GM12878 (cell line): Measurements from ENCODE around the gene PCNX4. TPM values are rescaled to one million over a fixed set of nuclear protein-coding genes. Genes with fewer than 3 reads are reported as not detected.

ENCODE experiments used
- ATF2 ChIP-seq: IDR thresholded peaks from 2 replicates; pipeline ENCODE4 v1.6.1; 2012; ENCODE audit warnings: low read length, inconsistent platforms
- ATF7 ChIP-seq: fragments of 450-650 bp; IDR thresholded peaks from 2 replicates; pipeline ENCODE4 v1.6.1; 2016; ENCODE audit warnings: low read depth, mild to moderate bottlenecking
- BRCA1 ChIP-seq: IDR thresholded peaks from 2 replicates; pipeline ENCODE4 v1.6.1; 2011; ENCODE audit warnings: low read depth, low read length, improper control_type of control experiment
- CBX5 ChIP-seq: sonication (generic); IDR thresholded peaks from 2 replicates; pipeline ENCODE4 v1.6.1; 2016; ENCODE audit warnings: low read depth, moderate library complexity, mild to moderate bottlenecking, inconsistent platforms
- CREM ChIP-seq: IDR thresholded peaks from 2 replicates; pipeline ENCODE4 v1.6.1; 2014; ENCODE audit warnings: antibody characterized with exemption, low read depth
- ESRRA ChIP-seq: IDR thresholded peaks from 2 replicates; pipeline ENCODE4 v1.6.1; 2012; ENCODE audit warnings: mild to moderate bottlenecking, low read length, improper control_type of control experiment
- EZH2 ChIP-seq: IDR thresholded peaks from 2 replicates; pipeline ENCODE4 v1.6.1; 2012; ENCODE audit warnings: low read depth, mild to moderate bottlenecking, control low read depth, inconsistent platforms, low read length, borderline replicate concordance; ENCODE audit not compliant: control insufficient read depth
- HCFC1 ChIP-seq: fragments of 150-350 bp; IDR thresholded peaks from 2 replicates; pipeline ENCODE4 v1.6.1; 2014; ENCODE audit warnings: low read length
- NRF1 ChIP-seq: conservative IDR thresholded peaks from 2 replicates; pipeline ENCODE4 v1.6.1; 2011; ENCODE audit warnings: mild to moderate bottlenecking, low read depth, low read length, improper control_type of control experiment
- PML ChIP-seq: IDR thresholded peaks from 2 replicates; pipeline ENCODE4 v1.6.1; 2012; ENCODE audit warnings: low read length, inconsistent platforms
- RAD51 ChIP-seq: fragments of 450-650 bp; IDR thresholded peaks from 2 replicates; pipeline ENCODE4 v1.6.1; 2016; ENCODE audit warnings: moderate library complexity, mild to moderate bottlenecking, inconsistent platforms
- RBBP5 ChIP-seq: fragments of 200-600 bp; sonication (generic); conservative IDR thresholded peaks from 2 replicates; pipeline ENCODE4 v1.6.1; 2016
- RELA ChIP-seq: fragments of 450-650 bp; IDR thresholded peaks from 2 replicates; pipeline ENCODE4 v1.8.0; 2014; ENCODE audit warnings: borderline replicate concordance; ENCODE audit not compliant: partially characterized antibody
- RFX5 ChIP-seq: IDR thresholded peaks from 2 replicates; pipeline ENCODE4 v1.6.1; 2011; ENCODE audit warnings: low read depth, low read length, improper control_type of control experiment
- SKIL ChIP-seq: fragments of 450-650 bp; IDR thresholded peaks from 2 replicates; pipeline ENCODE4 v1.6.1; 2017; ENCODE audit warnings: mild to moderate bottlenecking, low read depth, inconsistent platforms; ENCODE audit not compliant: poor library complexity, severe bottlenecking
- SMC3 ChIP-seq: IDR thresholded peaks from 2 replicates; pipeline ENCODE4 v1.6.1; 2011; ENCODE audit warnings: low read length, improper control_type of control experiment, borderline replicate concordance
- SREBF1 ChIP-seq: IDR thresholded peaks from 2 replicates; pipeline ENCODE4 v1.6.1; 2012; ENCODE audit warnings: mild to moderate bottlenecking, low read length
- TAF1 ChIP-seq: IDR thresholded peaks from 2 replicates; pipeline ENCODE4 v1.6.1; 2011; ENCODE audit warnings: mild to moderate bottlenecking, low read depth, low read length, borderline replicate concordance
- YY1 ChIP-seq: IDR thresholded peaks from 2 replicates; pipeline ENCODE4 v1.6.1; 2011; ENCODE audit warnings: low read depth, mild to moderate bottlenecking, low read length
- ZBED1 ChIP-seq: IDR thresholded peaks from 2 replicates; pipeline ENCODE4 v1.6.1; 2016; ENCODE audit warnings: borderline replicate concordance
- ZBTB11 ChIP-seq: fragments of 450-650 bp; formaldehyde crosslinking; IDR thresholded peaks from 2 replicates; pipeline ENCODE4 v1.5.0; 2022; ENCODE audit warnings: mild to moderate bottlenecking, missing genetic modification characterization
- ZZZ3 ChIP-seq: IDR thresholded peaks from 2 replicates; pipeline ENCODE4 v1.6.1; 2011; ENCODE audit warnings: low read depth; ENCODE audit not compliant: control insufficient read depth, insufficient read length
- polyA plus RNA-seq, 11 experiments: library from polyadenylated mRNA; depleted of rRNA in 4 of 11; unstranded in 6 of 11; stranded (reverse) in 5 of 11; fragments of >200 nt; fragmentation: Nextera tagmentation in 4 of 11; fragmentation: Illumina TruSeq in 1 of 11; extraction: Ambion mirVana in 4 of 11; extraction: Trizol in 1 of 11; gene quantifications; 1 replicate in 1 of 11; 2 replicates in 10 of 11; pipeline versions ENCODE4 v1.2.1 to v1.2.3, GENCODE V29; 2011 to 2016; ENCODE audit warnings: inconsistent platforms in 2 of 11, missing spikeins in 2 of 11, low read depth in 1 of 11
- total RNA-seq, 4 experiments: library from RNA; depleted of rRNA in 3 of 4; stranded (reverse); fragments of >200 nt in 3 of 4; fragmentation: Illumina TruSeq in 1 of 4; extraction: Trizol in 1 of 4; gene quantifications; 2 replicates each; pipeline versions ENCODE4 v1.2.1 to v1.2.3, GENCODE V29; 2013 to 2021
- TF ChIP-seq, protein P1 (sequence below): IDR thresholded peaks from 2 replicates; pipeline ENCODE4 v1.6.1; 2011; ENCODE audit warnings: borderline replicate concordance, low read depth, mild to moderate bottlenecking, moderate library complexity, low read length; ENCODE audit not compliant: insufficient read depth, poor library complexity, severe bottlenecking

PCNX4 gene
- total and polyA plus RNA-seq, 10 of the 15 experiments (the other 5 are each of a cell fraction or from before 2014, with no cell fraction given): 13.8 to 56.6 (median 39.4) TPM

DNA sequence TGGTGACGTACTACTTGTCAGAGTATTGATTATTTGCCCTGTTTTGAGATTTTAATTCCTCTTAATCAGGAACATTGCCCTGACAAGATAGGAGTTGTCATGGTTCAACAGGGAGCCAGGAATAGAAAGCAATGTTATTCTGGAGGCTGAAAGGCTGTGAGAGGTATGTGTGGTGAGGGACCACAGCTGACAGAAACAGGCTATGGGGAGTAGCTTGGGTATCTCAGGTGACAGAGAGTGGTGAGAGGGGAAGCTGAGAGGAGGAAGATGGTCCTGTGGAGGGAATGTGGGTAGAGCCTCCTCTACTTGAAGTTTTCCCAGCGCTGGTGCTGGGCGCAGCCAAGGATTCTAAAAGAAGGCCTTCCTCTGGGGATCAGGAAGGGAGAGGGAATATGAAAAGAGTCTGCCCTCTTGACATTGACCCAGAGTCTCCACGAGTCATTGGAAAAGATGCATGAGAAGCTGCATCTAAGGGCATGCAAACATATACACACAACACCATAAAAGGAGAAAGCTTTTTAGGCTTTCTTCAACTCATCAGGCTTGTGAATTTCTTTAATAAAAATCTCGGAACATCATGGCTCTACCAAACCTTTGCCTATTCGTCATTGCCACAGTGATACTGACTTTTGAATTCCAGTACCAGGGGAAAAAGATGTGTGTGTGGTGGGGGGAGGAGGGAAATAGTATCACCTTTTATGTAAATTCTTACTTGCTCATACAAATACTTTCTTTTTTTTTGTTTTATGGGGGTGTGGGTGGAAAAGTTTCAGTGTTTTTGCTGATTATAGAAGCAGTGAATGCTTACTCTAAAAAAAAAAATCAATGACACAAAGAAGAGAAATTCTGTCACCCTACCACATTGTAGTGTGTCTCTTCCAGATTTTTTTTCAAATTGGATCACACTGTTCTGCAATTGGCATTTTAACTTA lies 113.4 kb downstream of the PCNX4 start (continued):
- TF ChIP-seq RFX5 (no peak), RBBP5 (no peak), RAD51 (no peak), YY1 (0 out of 2 replicates have a peak, but pooled peaks have one; percentile 23), ZBTB11 (CRISPR knock-in tag) (no peak), CBX5 (no peak), SREBF1 (no peak), ATF2 (peak; percentile 75; the same call in 1 of the 2 replicates), ZZZ3 (no peak), ATF7 (peak; percentile 63; the same call in 1 of the 2 replicates), PML (no peak), SKIL (no peak), SMC3 (no peak), TAF1 (no peak), RELA (no peak), ZBED1 (peak; percentile 14; the same call in 1 of the 2 replicates), BRCA1 (no peak), HCFC1 (no peak), CREM (0 out of 2 replicates have a peak, but pooled peaks have one; percentile 51), EZH2 (no peak), ESRRA (no peak; the same call in 1 of the 2 replicates), NRF1 (no peak)
- TF ChIP-seq, protein P1, sequence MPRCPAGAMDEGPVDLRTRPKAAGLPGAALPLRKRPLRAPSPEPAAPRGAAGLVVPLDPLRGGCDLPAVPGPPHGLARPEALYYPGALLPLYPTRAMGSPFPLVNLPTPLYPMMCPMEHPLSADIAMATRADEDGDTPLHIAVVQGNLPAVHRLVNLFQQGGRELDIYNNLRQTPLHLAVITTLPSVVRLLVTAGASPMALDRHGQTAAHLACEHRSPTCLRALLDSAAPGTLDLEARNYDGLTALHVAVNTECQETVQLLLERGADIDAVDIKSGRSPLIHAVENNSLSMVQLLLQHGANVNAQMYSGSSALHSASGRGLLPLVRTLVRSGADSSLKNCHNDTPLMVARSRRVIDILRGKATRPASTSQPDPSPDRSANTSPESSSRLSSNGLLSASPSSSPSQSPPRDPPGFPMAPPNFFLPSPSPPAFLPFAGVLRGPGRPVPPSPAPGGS: peak; percentile 31
